Body of pancreas (tissue), 4 donors: ENCODE results near the gene CLUH.

Experiments
- CTCF ChIP-seq, 7 experiments: fragments of 450-650 bp in 4 of 7; fragments of 200-600 bp in 3 of 7; sonication (generic) in 3 of 7; IDR thresholded peaks; one replicate each; pipeline ENCODE4 v1.5.1; 2016 to 2019; ENCODE audit warnings: antibody characterized with exemption in 7 of 7
- POLR2A ChIP-seq, 3 donors: fragments of 450-650 bp; IDR thresholded peaks; one replicate each; pipeline ENCODE4 v1.6.1; 2016; ENCODE audit warnings: antibody characterized with exemption in 3 of 3, mild to moderate bottlenecking in 2 of 3

DNA sequence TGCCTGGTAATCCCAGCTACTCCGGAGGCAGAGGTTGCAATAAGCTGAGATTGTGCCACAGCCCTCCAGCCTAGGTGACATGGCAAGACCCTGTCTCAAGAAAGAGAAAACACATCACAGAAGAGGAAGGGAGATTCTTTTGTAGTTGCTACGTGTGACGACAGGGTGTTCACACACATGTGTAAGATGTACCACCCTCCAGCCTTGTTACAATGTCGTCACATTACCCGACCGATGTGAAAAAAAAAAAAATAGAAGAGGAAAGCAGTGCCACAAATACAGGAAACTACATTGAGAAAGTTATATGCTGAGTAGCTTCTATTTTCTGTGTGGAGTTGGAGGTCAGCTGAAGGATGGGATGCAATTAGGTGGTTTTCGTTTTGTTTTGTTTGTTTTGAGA lies 56.0 kb downstream of the CLUH start:
- TF ChIP-seq CTCF (IDR thresholded peaks at IDR 0.05), result no peak
- TF ChIP-seq POLR2A (IDR thresholded peaks at IDR 0.05), result no peak
